H1 (cell line): ENCODE data around the gene BRICD5.

Source experiments
- CBX5 ChIP-seq: fragments of 300-800, 300-1000 bp; sonication (generic); IDR thresholded peaks from 2 replicates; pipeline ENCODE4 v1.7.1; 2016; ENCODE audit warnings: antibody characterized with exemption, low read length, low read depth
- POLR2A ChIP-seq, 2 experiments: IDR thresholded peaks; 1 replicate in 1 of 2; 2 replicates in 1 of 2; pipeline ENCODE4 v1.6.1; 2011; ENCODE audit warnings: low read depth in 2 of 2, low read length in 2 of 2, mild to moderate bottlenecking in 2 of 2; ENCODE audit errors: control extremely low read depth in 1 of 2
- RFX5 ChIP-seq: IDR thresholded peaks from 2 replicates; pipeline ENCODE4 v1.6.1; 2011; ENCODE audit warnings: low read depth, low read length, improper control_type of control experiment, borderline replicate concordance
- SP1 ChIP-seq: IDR thresholded peaks from 2 replicates; pipeline ENCODE4 v1.6.1; 2011; ENCODE audit warnings: low read depth, low read length
- SUZ12 ChIP-seq: fragments of 200-600 bp; sonication (generic); IDR thresholded peaks from 2 replicates; pipeline ENCODE4 v1.6.1; 2012; ENCODE audit warnings: mild to moderate bottlenecking, inconsistent platforms, low read length, moderate library complexity, mixed read lengths
- TF ChIP-seq, protein P1 (sequence below), 3 experiments: IDR thresholded peaks; 1 replicate in 2 of 3; 2 replicates in 1 of 3; pipeline versions ENCODE4 v1.5.1 to v1.6.1; 2011; ENCODE audit warnings: low read length in 3 of 3, mild to moderate bottlenecking in 3 of 3, inconsistent platforms in 2 of 3, low read depth in 1 of 3, moderate library complexity in 1 of 3; ENCODE audit not compliant: insufficient read depth in 1 of 3; ENCODE audit errors: control extremely low read depth in 1 of 3

DNA sequence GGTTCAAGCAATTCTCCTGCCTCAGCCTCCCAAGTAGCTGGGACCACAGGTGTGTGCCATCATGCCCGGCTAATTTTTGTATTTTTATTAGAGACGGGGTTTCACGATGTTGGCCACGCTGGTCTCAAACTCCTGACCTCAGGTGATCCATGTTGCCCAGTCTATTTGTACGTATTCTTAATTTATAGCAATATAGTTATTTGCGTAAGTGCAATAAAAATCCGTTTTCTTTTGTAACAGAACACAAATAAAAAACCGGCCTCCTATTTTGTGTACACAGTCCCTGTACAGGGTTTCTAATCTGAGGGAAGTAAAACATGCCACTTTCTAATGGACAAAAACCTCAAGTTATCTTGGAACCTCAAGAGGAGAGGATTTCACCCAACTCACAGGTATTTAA is 49.6 kb upstream of the BRICD5 start:
- TF ChIP-seq CBX5 (no peak), SP1 (no peak), POLR2A (IDR thresholded peaks at IDR 0.05; ENCODE audit: control extremely low read depth in 1 of 2, low read depth in 2 of 2, low read length in 2 of 2) (no peak), RFX5 (no peak), SUZ12 (no peak)
- TF ChIP-seq, protein P1, sequence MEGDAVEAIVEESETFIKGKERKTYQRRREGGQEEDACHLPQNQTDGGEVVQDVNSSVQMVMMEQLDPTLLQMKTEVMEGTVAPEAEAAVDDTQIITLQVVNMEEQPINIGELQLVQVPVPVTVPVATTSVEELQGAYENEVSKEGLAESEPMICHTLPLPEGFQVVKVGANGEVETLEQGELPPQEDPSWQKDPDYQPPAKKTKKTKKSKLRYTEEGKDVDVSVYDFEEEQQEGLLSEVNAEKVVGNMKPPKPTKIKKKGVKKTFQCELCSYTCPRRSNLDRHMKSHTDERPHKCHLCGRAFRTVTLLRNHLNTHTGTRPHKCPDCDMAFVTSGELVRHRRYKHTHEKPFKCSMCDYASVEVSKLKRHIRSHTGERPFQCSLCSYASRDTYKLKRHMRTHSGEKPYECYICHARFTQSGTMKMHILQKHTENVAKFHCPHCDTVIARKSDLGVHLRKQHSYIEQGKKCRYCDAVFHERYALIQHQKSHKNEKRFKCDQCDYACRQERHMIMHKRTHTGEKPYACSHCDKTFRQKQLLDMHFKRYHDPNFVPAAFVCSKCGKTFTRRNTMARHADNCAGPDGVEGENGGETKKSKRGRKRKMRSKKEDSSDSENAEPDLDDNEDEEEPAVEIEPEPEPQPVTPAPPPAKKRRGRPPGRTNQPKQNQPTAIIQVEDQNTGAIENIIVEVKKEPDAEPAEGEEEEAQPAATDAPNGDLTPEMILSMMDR (IDR thresholded peaks at IDR 0.05; ENCODE audit: control extremely low read depth in 1 of 3, insufficient read depth in 1 of 3, low read depth in 1 of 3, low read length in 3 of 3): no peak
